ENCODE results near the gene PIP4K2C. TPM values are rescaled to one million over a fixed set of nuclear protein-coding genes. Genes with fewer than 3 reads are reported as not detected.

The PIP4K2C gene
- 35.8 TPM for total RNA-seq
- polyA plus RNA-seq: 10 to 100 TPM; 24.6 to 38.6 (median 30.2) TPM

GRCh38 chr12:57590864-57591781 lies at the start of gene PIP4K2C:
Gene PIP4K2C (plus strand): TSS chr12:57591192. CDS start chr12:57591290, 98 bp downstream.
- Mint-ChIP-seq H3K4me3 (peak within 1 kb of the TSS; percentile 90 to 97 (median 94)), H3K9me3 (peaks cover 0 to 1% (median 0%) of the 10 kb centered on the region in 7 donors), H3K27ac (peak within 1 kb of the TSS; percentile 92 to 96 (median 94)), H3K4me1 (peaks cover 13 to 35% (median 27%) of the 10 kb centered on the region in 4 donors), H3K36me3 (peaks cover 7% of the 10 kb centered on the region), H3K27me3 (no peaks in the 10 kb centered on the region)
- DNase-seq: peak; percentile 76 to 89 (median 79)
- Histone ChIP-seq H3K36me3 (ENCODE audit: control insufficient read depth, insufficient read depth, low read length) (peaks cover 24% of the 10 kb centered on the region), H3K9me3 (ENCODE audit: control insufficient read depth in 2 of 2, low read length in 2 of 2) (no peaks in the 10 kb centered on the region), H3K27ac (ENCODE audit: insufficient read depth, low read length, poor library complexity, severe bottlenecking) (peak within 1 kb of the TSS; percentile 74), H3K27me3 (ENCODE audit: control insufficient read depth, insufficient read depth, low read length) (peaks cover 10% of the 10 kb centered on the region), H3K4me1 (ENCODE audit: control insufficient read depth, insufficient read depth, low read length, poor library complexity, severe bottlenecking) (peaks cover 35% of the 10 kb centered on the region), H3K4me3 (ENCODE audit: low read depth, low read length) (peak within 1 kb of the TSS; percentile 83)
- ATAC-seq (ENCODE audit: low read depth in 2 of 2): peak; percentile 85 to 93

- Mint-ChIP-seq H3K9me3 (no peaks in the 10 kb centered on the region), H3K36me3 (peaks cover 23% of the 10 kb centered on the region), H3K4me3 (peak overlapping the region in 1 of 4 donors; percentile 52), H3K27me3 (no peaks in the 10 kb centered on the region), H3K27ac (no peak overlapping the region), H3K4me1 (peaks cover 15 to 31% (median 27%) of the 10 kb centered on the region in 4 donors)
- H3K36me3 ChIP-seq (ENCODE audit: control insufficient read depth, insufficient read depth, low read length): peaks cover 12% of the 10 kb centered on the region
- no peak for DNase-seq
- H3K4me3 ChIP-seq (ENCODE audit: low read depth, low read length): no peak overlapping the region
- H3K27ac ChIP-seq (ENCODE audit: insufficient read depth, low read length, poor library complexity, severe bottlenecking): no peak overlapping the region
- no peaks in the 10 kb centered on the region for H3K9me3 ChIP-seq (ENCODE audit: control insufficient read depth in 2 of 2, low read length in 2 of 2)
- H3K4me1 ChIP-seq (ENCODE audit: control insufficient read depth, insufficient read depth, low read length, poor library complexity, severe bottlenecking): peaks cover 12% of the 10 kb centered on the region
- H3K27me3 ChIP-seq (ENCODE audit: control insufficient read depth, insufficient read depth, low read length): no peaks in the 10 kb centered on the region
- no peak for ATAC-seq (ENCODE audit: low read depth in 2 of 2)
Observed at GRCh38 chr12:57541717-57542116, 49.3 kb upstream of the PIP4K2C start.

DNA sequence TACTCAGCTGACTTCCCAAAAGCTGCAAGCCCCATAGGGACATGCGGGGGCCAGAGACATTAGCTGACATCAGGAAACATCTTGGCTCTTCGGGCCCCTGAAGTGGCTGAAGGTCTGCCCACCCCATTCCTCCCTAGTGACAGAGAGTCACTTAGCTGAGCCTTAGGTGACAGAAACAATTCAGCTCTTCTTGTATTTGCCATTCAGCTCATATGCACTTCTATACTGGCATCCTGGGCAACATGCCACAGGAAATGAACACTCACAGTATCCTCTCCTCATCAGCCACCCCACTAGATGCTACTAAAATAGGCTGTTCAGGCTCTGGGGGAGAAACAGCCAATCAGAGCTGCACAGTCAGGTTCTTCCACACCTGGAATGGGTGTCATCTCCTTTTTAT lies 47.4 kb upstream of the PIP4K2C start:
- peaks cover 22 to 39% (median 34%) of the 10 kb centered on the region in 4 donors for H3K4me1 Mint-ChIP-seq
- Histone ChIP-seq H3K9me3 (ENCODE audit: control insufficient read depth in 2 of 2, low read length in 2 of 2) (no peaks in the 10 kb centered on the region), H3K36me3 (ENCODE audit: control insufficient read depth, insufficient read depth, low read length) (peaks cover 4% of the 10 kb centered on the region), H3K27ac (ENCODE audit: insufficient read depth, low read length, poor library complexity, severe bottlenecking) (no peak overlapping the region), H3K4me1 (ENCODE audit: control insufficient read depth, insufficient read depth, low read length, poor library complexity, severe bottlenecking) (peaks cover 16% of the 10 kb centered on the region), H3K27me3 (ENCODE audit: control insufficient read depth, insufficient read depth, low read length) (peaks cover 2% of the 10 kb centered on the region), H3K4me3 (ENCODE audit: low read depth, low read length) (no peak overlapping the region)
- peak overlapping the region in 2 of 3 donors; percentile 9 to 71 for H3K27ac Mint-ChIP-seq
- ATAC-seq (ENCODE audit: low read depth in 2 of 2) (no peak), DNase-seq (peak in 1 of 3 donors; percentile 46)
- no peak overlapping the region for H3K4me3 Mint-ChIP-seq
- peaks cover 10% of the 10 kb centered on the region for H3K27me3 Mint-ChIP-seq
- no peaks in the 10 kb centered on the region for H3K9me3 Mint-ChIP-seq
- H3K36me3 Mint-ChIP-seq: peaks cover 9% of the 10 kb centered on the region

GRCh38 chr12:57545809-57546437 lies 45.1 kb upstream of the PIP4K2C start:
- DNase-seq (no peak), ATAC-seq (ENCODE audit: low read depth in 2 of 2) (no peak)
- H3K27me3 ChIP-seq (ENCODE audit: control insufficient read depth, insufficient read depth, low read length): peaks cover 5% of the 10 kb centered on the region
- H3K9me3 ChIP-seq (ENCODE audit: control insufficient read depth in 2 of 2, low read length in 2 of 2): no peaks in the 10 kb centered on the region
- H3K36me3 Mint-ChIP-seq: no peaks in the 10 kb centered on the region
- peaks cover 27% of the 10 kb centered on the region for H3K27me3 Mint-ChIP-seq
- H3K27ac Mint-ChIP-seq: peak overlapping the region; percentile 89 to 96 (median 96)
- H3K36me3 ChIP-seq (ENCODE audit: control insufficient read depth, insufficient read depth, low read length): peaks cover 2% of the 10 kb centered on the region
- H3K27ac ChIP-seq (ENCODE audit: insufficient read depth, low read length, poor library complexity, severe bottlenecking): no peak overlapping the region
- H3K9me3 Mint-ChIP-seq: no peaks in the 10 kb centered on the region
- H3K4me1 ChIP-seq (ENCODE audit: control insufficient read depth, insufficient read depth, low read length, poor library complexity, severe bottlenecking): peaks cover 28% of the 10 kb centered on the region
- H3K4me3 ChIP-seq (ENCODE audit: low read depth, low read length): peak overlapping the region; percentile 66
- H3K4me3 Mint-ChIP-seq: peak overlapping the region; percentile 95 to 99 (median 96)
- H3K4me1 Mint-ChIP-seq: peaks cover 22 to 51% (median 41%) of the 10 kb centered on the region in 4 donors

DNA sequence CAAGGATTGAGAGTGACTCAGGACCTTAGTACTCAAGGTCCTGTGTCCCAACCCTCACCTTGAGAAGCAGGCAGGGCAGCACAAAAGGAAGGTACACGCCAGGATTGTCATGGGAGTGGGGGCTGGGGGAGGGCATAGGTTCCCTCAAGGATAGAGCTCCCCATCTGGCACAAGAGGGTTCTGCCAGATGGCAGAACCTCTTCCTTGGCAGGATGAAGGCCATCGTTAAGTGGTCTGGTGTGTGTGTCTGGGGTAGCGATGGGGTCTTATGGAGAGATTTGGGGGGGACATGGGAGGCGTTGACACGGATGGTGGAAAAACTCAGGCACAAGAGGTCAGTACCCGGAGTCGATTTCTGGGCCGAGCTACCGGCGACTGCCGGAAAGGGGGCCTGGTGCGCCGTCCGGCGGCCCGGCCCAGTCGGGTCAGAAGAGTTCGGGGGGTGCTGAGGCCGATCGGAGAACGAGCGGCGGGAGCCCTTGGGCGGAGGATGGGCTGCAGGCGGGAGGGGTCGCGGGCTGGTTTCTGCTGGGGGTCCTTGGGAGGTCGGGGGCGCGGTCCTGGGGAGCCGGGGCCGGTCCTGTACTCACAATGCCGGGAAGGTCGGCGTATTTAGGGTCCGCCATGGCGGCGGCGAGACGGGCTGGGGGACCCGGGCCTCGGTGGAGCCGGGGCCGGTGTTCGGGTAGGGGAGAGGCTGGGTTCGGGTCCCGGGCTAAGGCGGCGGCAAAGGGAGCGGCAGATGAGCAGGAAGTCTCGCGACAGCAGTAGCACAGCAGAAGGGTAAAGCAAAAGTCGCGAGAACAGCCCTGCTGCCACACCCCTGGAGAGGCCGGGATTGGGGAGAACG lies 44.3 kb upstream of the PIP4K2C start, which contains the start of gene DCTN2:
Gene DCTN2, minus strand, starts transcription at position 755 of the 850 bp plus-strand sequence. Its CDS starts 129 bp downstream, at position 626.
- Mint-ChIP-seq H3K4me3 (peak within 1 kb of the TSS; percentile 95 to 99 (median 96)), H3K36me3 (no peaks in the 10 kb centered on the region), H3K9me3 (no peaks in the 10 kb centered on the region), H3K27ac (peak within 1 kb of the TSS; percentile 89 to 96 (median 96)), H3K4me1 (peaks cover 22 to 51% (median 40%) of the 10 kb centered on the region in 4 donors), H3K27me3 (peaks cover 35% of the 10 kb centered on the region)
- Histone ChIP-seq H3K27ac (ENCODE audit: insufficient read depth, low read length, poor library complexity, severe bottlenecking) (peak within 1 kb of the TSS; percentile 80), H3K36me3 (ENCODE audit: control insufficient read depth, insufficient read depth, low read length) (peaks cover 2% of the 10 kb centered on the region), H3K27me3 (ENCODE audit: control insufficient read depth, insufficient read depth, low read length) (peaks cover 5% of the 10 kb centered on the region), H3K9me3 (ENCODE audit: control insufficient read depth in 2 of 2, low read length in 2 of 2) (no peaks in the 10 kb centered on the region), H3K4me1 (ENCODE audit: control insufficient read depth, insufficient read depth, low read length, poor library complexity, severe bottlenecking) (peaks cover 28% of the 10 kb centered on the region), H3K4me3 (ENCODE audit: low read depth, low read length) (peak within 1 kb of the TSS; percentile 80)
- DNase-seq (peak; percentile 89 to 97 (median 89)), ATAC-seq (ENCODE audit: low read depth in 2 of 2) (peak; percentile 97 to 98)

GRCh38 chr12:57547288-57548012 lies 43.5 kb upstream of the PIP4K2C start:
- peaks cover 35% of the 10 kb centered on the region for H3K27me3 Mint-ChIP-seq

More at GRCh38 chr12:57547288-57548012, 43.5 kb upstream of the PIP4K2C start:
- peaks cover 22 to 51% (median 40%) of the 10 kb centered on the region in 4 donors for H3K4me1 Mint-ChIP-seq
- H3K4me3 Mint-ChIP-seq: peak overlapping the region; percentile 95 to 99 (median 96)
- Histone ChIP-seq H3K4me3 (ENCODE audit: low read depth, low read length) (peak overlapping the region; percentile 80), H3K27ac (ENCODE audit: insufficient read depth, low read length, poor library complexity, severe bottlenecking) (peak overlapping the region; percentile 80), H3K4me1 (ENCODE audit: control insufficient read depth, insufficient read depth, low read length, poor library complexity, severe bottlenecking) (peaks cover 28% of the 10 kb centered on the region), H3K9me3 (ENCODE audit: control insufficient read depth in 2 of 2, low read length in 2 of 2) (no peaks in the 10 kb centered on the region), H3K36me3 (ENCODE audit: control insufficient read depth, insufficient read depth, low read length) (peaks cover 2% of the 10 kb centered on the region), H3K27me3 (ENCODE audit: control insufficient read depth, insufficient read depth, low read length) (peaks cover 5% of the 10 kb centered on the region)
- ATAC-seq (ENCODE audit: low read depth in 2 of 2) (no peak), DNase-seq (no peak)
- H3K36me3 Mint-ChIP-seq: no peaks in the 10 kb centered on the region
- peak overlapping the region; percentile 89 to 96 (median 96) for H3K27ac Mint-ChIP-seq
- H3K9me3 Mint-ChIP-seq: no peaks in the 10 kb centered on the region

Measured in CD4-positive, CD25-positive, alpha-beta regulatory T cell (primary cell).